Progenitor cell of endocrine pancreas (in vitro differentiated cells): Measurements from ENCODE around the gene SYNRG. TPM values are rescaled to one million over a fixed set of nuclear protein-coding genes. Genes with fewer than 3 reads are reported as not detected.

Experiments used
- DNase-seq: peaks from one replicate; pipeline ENCODE4 v3.0.0; 2021; ENCODE audit warnings: low spot score; ENCODE audit not compliant: unreplicated experiment
- H3K27ac Mint-ChIP-seq: 2 replicates; pipeline ENCODE4 v1.8.0; 2021; ENCODE audit warnings: mild to moderate bottlenecking, moderate library complexity, mixed read lengths
- H3K27me3 Mint-ChIP-seq: 2 replicates; pipeline ENCODE4 v1.8.0; 2021; ENCODE audit warnings: mixed read lengths
- H3K36me3 Mint-ChIP-seq: 2 replicates; pipeline ENCODE4 v1.8.0; 2022; ENCODE audit warnings: mixed read lengths; ENCODE audit not compliant: insufficient read depth
- H3K4me1 Mint-ChIP-seq: 2 replicates; pipeline ENCODE4 v1.8.0; 2021; ENCODE audit warnings: low read depth, mixed read lengths
- H3K4me3 Mint-ChIP-seq: 2 replicates; pipeline ENCODE4 v1.8.0; 2021; ENCODE audit warnings: low read depth, mild to moderate bottlenecking, moderate library complexity, mixed read lengths
- H3K9me3 Mint-ChIP-seq: 2 replicates; pipeline ENCODE4 v1.8.0; 2021; ENCODE audit warnings: low read depth, mixed read lengths
- long read RNA-seq: library from polyadenylated mRNA; unstranded; transcript quantifications from one replicate; pipeline ENCODE4 v2.0.0, GENCODE V29; 2020
- total RNA-seq: library from RNA; stranded (reverse); gene quantifications from 2 replicates; pipeline ENCODE4 v1.2.1, GENCODE V29; 2021
- TF ChIP-seq, protein P1 (sequence below): fragments of 200-600 bp; sonication (generic); IDR thresholded peaks from one replicate; pipeline ENCODE4 v1.5.0; 2021; ENCODE audit warnings: antibody characterized with exemption, mild to moderate bottlenecking; ENCODE audit not compliant: unreplicated experiment

Gene SYNRG, protein sequence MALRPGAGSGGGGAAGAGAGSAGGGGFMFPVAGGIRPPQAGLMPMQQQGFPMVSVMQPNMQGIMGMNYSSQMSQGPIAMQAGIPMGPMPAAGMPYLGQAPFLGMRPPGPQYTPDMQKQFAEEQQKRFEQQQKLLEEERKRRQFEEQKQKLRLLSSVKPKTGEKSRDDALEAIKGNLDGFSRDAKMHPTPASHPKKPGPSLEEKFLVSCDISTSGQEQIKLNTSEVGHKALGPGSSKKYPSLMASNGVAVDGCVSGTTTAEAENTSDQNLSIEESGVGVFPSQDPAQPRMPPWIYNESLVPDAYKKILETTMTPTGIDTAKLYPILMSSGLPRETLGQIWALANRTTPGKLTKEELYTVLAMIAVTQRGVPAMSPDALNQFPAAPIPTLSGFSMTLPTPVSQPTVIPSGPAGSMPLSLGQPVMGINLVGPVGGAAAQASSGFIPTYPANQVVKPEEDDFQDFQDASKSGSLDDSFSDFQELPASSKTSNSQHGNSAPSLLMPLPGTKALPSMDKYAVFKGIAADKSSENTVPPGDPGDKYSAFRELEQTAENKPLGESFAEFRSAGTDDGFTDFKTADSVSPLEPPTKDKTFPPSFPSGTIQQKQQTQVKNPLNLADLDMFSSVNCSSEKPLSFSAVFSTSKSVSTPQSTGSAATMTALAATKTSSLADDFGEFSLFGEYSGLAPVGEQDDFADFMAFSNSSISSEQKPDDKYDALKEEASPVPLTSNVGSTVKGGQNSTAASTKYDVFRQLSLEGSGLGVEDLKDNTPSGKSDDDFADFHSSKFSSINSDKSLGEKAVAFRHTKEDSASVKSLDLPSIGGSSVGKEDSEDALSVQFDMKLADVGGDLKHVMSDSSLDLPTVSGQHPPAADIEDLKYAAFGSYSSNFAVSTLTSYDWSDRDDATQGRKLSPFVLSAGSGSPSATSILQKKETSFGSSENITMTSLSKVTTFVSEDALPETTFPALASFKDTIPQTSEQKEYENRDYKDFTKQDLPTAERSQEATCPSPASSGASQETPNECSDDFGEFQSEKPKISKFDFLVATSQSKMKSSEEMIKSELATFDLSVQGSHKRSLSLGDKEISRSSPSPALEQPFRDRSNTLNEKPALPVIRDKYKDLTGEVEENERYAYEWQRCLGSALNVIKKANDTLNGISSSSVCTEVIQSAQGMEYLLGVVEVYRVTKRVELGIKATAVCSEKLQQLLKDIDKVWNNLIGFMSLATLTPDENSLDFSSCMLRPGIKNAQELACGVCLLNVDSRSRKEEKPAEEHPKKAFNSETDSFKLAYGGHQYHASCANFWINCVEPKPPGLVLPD (N-terminal part only)
- total RNA-seq, result 69.0 and 73.0 TPM in 2 replicates
- long read RNA-seq, partial matches to known transcripts, result 14 of 27 reads
- long read RNA-seq, other reads (novel, unspliced or antisense), result 13 of 27 reads

DNA sequence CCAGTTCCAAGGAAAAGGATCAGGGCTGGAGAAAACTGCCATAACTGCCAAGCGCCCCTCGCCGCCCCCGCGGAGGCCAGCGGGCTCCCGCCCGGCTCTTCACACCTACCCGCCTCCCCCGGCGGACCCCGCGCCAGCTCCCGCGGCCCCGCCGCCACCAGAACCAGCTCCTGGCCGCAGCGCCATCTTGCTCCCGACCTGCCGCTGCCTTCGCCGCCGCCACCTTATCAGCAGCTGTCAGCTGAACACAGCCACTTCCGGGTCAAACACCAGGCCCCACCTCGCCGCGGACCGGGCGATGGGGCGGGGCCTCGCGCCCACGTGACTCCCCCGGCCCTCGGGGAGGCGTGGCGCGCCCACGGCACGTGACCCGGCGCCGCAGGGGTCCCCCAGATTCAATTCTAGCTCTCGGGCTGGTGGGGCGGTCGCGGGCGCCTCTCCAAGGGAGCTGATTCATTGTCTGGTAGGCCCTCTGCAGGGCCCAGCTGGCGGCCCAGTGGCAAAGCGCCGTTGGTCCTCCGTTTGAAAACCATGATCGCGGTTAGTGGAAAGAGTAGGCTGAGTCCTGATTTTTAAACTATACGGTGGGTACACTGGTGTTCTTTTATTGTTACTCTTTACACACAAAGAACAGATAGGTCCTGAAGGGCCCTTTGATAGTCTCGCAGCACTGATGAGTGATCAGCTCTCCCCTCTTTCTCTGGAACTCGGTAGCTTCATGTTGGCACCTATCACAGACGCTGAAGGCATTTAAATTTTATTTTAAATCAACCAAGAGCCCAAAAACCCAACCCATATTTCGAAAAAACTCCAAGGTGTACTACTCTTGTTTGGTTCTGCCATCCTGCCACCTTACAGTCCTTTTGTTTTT lies at the start of gene SYNRG:
TSS of gene SYNRG (minus strand) at position 249 of the 871 bp plus-strand sequence. CDS start at position 186, 63 bp downstream.
- Mint-ChIP-seq H3K4me1 (peaks cover 14% of the 10 kb centered on the region), H3K4me3 (peak within 1 kb of the TSS; percentile 92), H3K27me3 (no peaks in the 10 kb centered on the region), H3K9me3 (no peaks in the 10 kb centered on the region), H3K36me3 (peaks cover 20% of the 10 kb centered on the region), H3K27ac (peak within 1 kb of the TSS; percentile 97)
- peak; percentile 96 for DNase-seq
- TF ChIP-seq, protein P1, sequence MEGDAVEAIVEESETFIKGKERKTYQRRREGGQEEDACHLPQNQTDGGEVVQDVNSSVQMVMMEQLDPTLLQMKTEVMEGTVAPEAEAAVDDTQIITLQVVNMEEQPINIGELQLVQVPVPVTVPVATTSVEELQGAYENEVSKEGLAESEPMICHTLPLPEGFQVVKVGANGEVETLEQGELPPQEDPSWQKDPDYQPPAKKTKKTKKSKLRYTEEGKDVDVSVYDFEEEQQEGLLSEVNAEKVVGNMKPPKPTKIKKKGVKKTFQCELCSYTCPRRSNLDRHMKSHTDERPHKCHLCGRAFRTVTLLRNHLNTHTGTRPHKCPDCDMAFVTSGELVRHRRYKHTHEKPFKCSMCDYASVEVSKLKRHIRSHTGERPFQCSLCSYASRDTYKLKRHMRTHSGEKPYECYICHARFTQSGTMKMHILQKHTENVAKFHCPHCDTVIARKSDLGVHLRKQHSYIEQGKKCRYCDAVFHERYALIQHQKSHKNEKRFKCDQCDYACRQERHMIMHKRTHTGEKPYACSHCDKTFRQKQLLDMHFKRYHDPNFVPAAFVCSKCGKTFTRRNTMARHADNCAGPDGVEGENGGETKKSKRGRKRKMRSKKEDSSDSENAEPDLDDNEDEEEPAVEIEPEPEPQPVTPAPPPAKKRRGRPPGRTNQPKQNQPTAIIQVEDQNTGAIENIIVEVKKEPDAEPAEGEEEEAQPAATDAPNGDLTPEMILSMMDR, result peak; percentile 54

DNA sequence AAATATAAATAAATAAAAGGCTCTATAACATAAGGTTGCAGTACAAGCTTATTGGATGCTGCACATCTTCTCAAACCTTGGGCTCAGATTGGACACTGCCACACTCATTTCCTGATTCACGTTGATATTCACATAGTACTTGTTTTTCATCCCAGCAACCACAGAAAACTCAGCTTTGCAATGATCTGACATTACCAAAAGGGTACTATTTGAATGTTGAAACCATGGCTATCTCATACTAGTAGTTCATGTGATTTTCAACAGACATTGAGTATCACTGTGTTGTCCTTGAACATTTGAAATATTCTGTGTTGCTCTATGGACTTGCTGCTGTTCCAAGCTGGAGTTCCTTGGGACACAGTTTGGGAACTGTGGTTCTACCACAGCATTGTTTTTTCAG lies 48.0 kb upstream of the SYNRG start:
- no peak overlapping the region for H3K4me3 Mint-ChIP-seq

DNA sequence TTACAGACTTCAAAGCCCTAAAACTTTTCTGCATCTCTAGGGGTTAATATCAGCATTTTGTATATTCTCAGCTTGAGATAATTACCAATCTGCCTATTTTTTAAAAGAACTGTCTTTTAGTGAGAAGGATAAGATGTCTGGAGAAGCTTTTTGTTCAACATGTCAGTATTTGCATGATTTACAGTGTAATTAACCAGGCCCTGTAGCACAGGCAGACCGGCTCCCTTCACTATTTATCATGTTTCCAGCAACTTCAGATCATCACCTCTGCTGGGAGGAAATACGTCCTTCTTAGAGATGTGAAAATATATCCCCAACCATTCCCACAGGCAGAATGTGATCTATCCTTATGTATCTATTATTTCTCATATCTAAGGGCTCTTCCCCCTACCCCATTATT lies 42.6 kb upstream of the SYNRG start:
- TF ChIP-seq, protein P1, result no peak
- no peaks in the 10 kb centered on the region for H3K27me3 Mint-ChIP-seq
- no peaks in the 10 kb centered on the region for H3K9me3 Mint-ChIP-seq
- DNase-seq, result no peak
- peaks cover 23% of the 10 kb centered on the region for H3K4me1 Mint-ChIP-seq
- no peaks in the 10 kb centered on the region for H3K36me3 Mint-ChIP-seq
- H3K27ac Mint-ChIP-seq, result no peak overlapping the region
- H3K4me3 Mint-ChIP-seq, result no peak overlapping the region

More for the DNA sequence above, 48.0 kb upstream of the SYNRG start:
- Mint-ChIP-seq H3K9me3 (no peaks in the 10 kb centered on the region), H3K27me3 (no peaks in the 10 kb centered on the region), H3K4me1 (peaks cover 7% of the 10 kb centered on the region), H3K36me3 (no peaks in the 10 kb centered on the region), H3K27ac (no peak overlapping the region)
- no peak for DNase-seq
- TF ChIP-seq, protein P1, result no peak

DNA sequence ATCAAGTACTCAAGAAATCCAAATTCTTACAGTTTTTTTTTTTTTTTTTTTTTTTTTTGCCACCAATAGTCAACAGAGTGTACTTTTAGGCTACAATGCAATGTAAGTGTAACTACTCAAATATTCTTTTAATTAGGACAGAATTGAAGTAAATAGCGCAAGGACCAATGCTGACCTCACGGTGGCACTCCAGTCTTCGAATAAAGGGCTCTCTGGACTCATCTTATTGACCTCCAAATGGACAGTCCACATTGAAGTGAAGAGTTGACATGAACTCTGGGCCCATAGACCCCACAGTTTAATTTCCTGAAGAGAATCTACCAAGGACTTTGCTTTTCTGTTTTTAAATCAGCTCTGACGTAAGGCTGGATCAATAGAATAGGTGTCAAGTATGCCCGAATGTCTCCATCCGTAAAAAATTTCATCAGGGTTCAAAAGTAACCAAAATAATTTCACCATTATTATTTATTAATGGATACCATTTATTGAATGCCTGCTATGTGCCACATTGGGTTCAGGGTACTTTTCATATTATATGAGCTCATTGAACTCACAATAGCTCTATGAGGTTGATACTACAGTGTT lies 41.3 kb upstream of the SYNRG start:
- Mint-ChIP-seq H3K4me1 (peaks cover 23% of the 10 kb centered on the region), H3K27ac (no peak overlapping the region), H3K36me3 (no peaks in the 10 kb centered on the region), H3K4me3 (no peak overlapping the region), H3K9me3 (no peaks in the 10 kb centered on the region), H3K27me3 (peaks cover 3% of the 10 kb centered on the region)
- TF ChIP-seq, protein P1, result peak; percentile 67
- no peak for DNase-seq
